ENCODE measurements around the gene USP14.

GRCh38 chr18:261398-262073 lies 103.2 kb downstream of the USP14 start:
- TF ChIP-seq FOS (IDR thresholded peaks at IDR 0.05; ENCODE audit: borderline replicate concordance, insufficient read depth, low read length) (no peak), CTCF (IDR thresholded peaks at IDR 0.05; ENCODE audit: extremely low read depth in 1 of 2, insufficient read depth in 1 of 2, low read depth in 1 of 2, low read length in 2 of 2) (no peak), POLR2A (IDR thresholded peaks at IDR 0.05; ENCODE audit: low read depth, low read length) (no peak)
